Thoracic aorta (tissue), 2 donors: ENCODE data around the gene CUX1. TPM values are rescaled to one million over a fixed set of nuclear protein-coding genes. Genes with fewer than 3 reads are reported as not detected.

Experiments used
- ATAC-seq: fragments of 150-250 bp; one replicate; pipeline ENCODE4 v1.8.0; 2017; ENCODE audit warnings: low read depth; ENCODE audit not compliant: insufficient number of reproducible peaks, low FRiP score
- DNase-seq: peaks from one replicate; pipeline ENCODE4 v3.0.0-alpha.2; 2020; ENCODE audit warnings: low spot score
- H3K27ac ChIP-seq, 2 donors: fragments of 200-600 bp; sonication (generic); 1 replicate in 1 of 2; 2 replicates in 1 of 2; pipeline ENCODE4 v1.5.1; 2016; ENCODE audit warnings: mild to moderate bottlenecking in 2 of 2, moderate library complexity in 2 of 2
- H3K27me3 ChIP-seq: fragments of 200-600 bp; sonication (generic); replicated peaks from 2 replicates; pipeline ENCODE4 v1.6.0; 2016; ENCODE audit warnings: mild to moderate bottlenecking; ENCODE audit not compliant: insufficient read depth
- H3K36me3 ChIP-seq: fragments of 200-600 bp; sonication (generic); one replicate; pipeline ENCODE4 v1.5.1; 2016
- H3K4me1 ChIP-seq, 2 donors: fragments of 200-600 bp; sonication (generic); 1 replicate in 1 of 2; 2 replicates in 1 of 2; pipeline versions ENCODE4 v1.5.1 to v1.6.0; 2016; ENCODE audit warnings: low read depth in 2 of 2, mild to moderate bottlenecking in 1 of 2; ENCODE audit not compliant: control insufficient read depth in 1 of 2
- H3K4me3 ChIP-seq: fragments of 200-600 bp; sonication (generic); 2 replicates; pipeline ENCODE4 v1.5.1; 2016; ENCODE audit warnings: mild to moderate bottlenecking
- H3K9me3 ChIP-seq: fragments of 200-600 bp; sonication (generic); 2 replicates; pipeline ENCODE4 v1.5.1; 2016
- total RNA-seq, 2 donors: library from RNA; depleted of rRNA; stranded (reverse); fragments of >200 nt; gene quantifications; one replicate each; pipeline versions ENCODE4 v1.1.0 to v1.2.3, GENCODE V29; 2016
- TF ChIP-seq, protein P1 (sequence below): fragments of 200-600 bp; sonication (generic); IDR thresholded peaks from one replicate; pipeline ENCODE4 v1.5.1; 2019; ENCODE audit warnings: antibody characterized with exemption

Gene CUX1
- total RNA-seq, 2 donors from 2014 or later = 85.0 to 179 TPM

DNA sequence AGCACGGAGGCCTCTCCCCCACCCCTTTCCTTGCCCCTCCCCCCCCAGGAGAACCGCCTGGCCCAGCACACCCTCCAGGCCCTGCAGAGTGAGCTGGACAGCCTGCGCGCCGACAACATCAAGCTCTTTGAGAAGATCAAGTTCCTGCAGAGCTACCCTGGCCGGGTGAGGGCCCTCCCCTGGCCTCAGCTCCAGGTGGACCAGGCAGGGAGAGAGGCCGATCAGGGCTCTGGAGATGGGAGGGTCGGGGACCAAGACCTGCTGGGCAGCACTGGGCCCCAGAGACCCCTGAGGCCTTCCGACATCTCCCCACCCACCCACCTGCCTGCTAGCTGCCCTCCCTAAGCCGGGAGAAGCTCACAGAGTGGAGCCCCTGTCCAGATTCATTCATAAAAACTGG lies 460.5 kb downstream of the CUX1 start:
- Histone ChIP-seq H3K27ac (no peak overlapping the region), H3K4me3 (no peak overlapping the region), H3K36me3 (no peaks in the 10 kb centered on the region), H3K4me1 (no peaks in the 10 kb centered on the region), H3K27me3 (no peaks in the 10 kb centered on the region), H3K9me3 (no peaks in the 10 kb centered on the region)
- DNase-seq (no peak), ATAC-seq (no peak)
- TF ChIP-seq, protein P1, sequence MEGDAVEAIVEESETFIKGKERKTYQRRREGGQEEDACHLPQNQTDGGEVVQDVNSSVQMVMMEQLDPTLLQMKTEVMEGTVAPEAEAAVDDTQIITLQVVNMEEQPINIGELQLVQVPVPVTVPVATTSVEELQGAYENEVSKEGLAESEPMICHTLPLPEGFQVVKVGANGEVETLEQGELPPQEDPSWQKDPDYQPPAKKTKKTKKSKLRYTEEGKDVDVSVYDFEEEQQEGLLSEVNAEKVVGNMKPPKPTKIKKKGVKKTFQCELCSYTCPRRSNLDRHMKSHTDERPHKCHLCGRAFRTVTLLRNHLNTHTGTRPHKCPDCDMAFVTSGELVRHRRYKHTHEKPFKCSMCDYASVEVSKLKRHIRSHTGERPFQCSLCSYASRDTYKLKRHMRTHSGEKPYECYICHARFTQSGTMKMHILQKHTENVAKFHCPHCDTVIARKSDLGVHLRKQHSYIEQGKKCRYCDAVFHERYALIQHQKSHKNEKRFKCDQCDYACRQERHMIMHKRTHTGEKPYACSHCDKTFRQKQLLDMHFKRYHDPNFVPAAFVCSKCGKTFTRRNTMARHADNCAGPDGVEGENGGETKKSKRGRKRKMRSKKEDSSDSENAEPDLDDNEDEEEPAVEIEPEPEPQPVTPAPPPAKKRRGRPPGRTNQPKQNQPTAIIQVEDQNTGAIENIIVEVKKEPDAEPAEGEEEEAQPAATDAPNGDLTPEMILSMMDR = no peak

DNA sequence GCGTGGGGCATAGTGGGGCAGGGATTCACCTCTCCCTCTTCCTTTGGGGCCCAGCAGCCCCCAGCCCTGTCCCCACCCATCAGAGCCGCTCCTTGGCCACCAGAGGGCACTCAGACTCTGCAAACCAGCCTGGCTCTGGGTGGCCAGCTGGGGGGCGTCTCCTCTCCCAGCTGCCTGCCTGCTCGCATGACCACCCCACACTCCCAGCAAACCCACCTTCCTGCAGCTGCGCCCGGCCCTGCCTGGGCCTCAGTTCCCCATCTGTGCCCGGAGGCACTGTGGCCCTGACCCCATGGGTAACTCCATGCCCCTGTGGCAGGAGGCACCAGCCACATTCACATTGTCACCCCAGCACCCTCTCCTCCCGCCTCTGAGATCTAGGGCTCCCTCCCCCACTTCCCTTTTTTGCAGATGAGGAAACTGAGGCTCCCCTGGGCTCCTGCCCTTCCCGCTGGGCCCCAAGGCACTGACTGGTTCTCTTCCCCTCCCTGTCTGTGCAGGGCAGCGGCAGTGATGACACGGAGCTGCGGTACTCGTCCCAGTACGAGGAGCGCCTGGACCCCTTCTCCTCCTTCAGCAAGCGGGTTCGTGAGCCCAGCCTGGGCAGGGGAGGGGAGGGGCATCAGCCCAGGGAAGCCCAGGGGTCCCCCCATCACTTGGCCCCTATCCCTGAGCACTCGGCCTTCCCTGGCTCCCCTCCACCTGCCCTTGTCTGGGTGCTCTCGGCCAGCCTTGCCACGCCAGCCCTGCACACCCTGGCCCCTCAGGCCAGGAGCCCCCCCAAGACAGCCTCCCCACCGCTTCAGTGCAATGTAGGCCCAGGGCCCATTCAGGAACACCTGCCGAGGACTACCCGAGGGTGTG lies 462.3 kb downstream of the CUX1 start:
- Histone ChIP-seq H3K4me3 (no peak overlapping the region), H3K4me1 (no peaks in the 10 kb centered on the region), H3K27ac (no peak overlapping the region), H3K36me3 (no peaks in the 10 kb centered on the region), H3K27me3 (no peaks in the 10 kb centered on the region), H3K9me3 (no peaks in the 10 kb centered on the region)
- DNase-seq (no peak), ATAC-seq (no peak)
- TF ChIP-seq, protein P1 = peak; percentile 76

DNA sequence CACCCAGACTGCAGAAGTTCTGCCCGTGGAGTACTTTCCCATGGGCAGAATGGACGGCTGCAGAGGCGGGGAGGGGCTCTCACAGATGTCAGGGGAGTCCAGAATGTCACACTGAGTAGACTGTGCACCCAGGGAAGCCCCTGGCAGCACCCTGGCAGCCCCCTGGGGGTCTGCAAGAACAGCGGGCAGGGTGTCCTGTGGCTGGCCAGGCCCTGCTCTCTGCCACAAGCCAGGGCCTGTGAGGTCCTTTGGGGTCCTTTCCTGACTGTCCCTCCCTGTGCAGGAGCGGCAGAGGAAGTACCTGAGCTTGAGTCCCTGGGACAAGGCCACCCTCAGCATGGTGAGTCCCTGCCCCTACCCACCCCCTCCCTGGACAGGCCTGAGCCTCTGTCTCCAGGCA lies 463.1 kb downstream of the CUX1 start:
- Histone ChIP-seq H3K27me3 (no peaks in the 10 kb centered on the region), H3K4me3 (no peak overlapping the region), H3K9me3 (no peaks in the 10 kb centered on the region), H3K36me3 (no peaks in the 10 kb centered on the region), H3K27ac (no peak overlapping the region), H3K4me1 (peaks cover 0 to 2% of the 10 kb centered on the region in 2 donors)
- DNase-seq = no peak
- TF ChIP-seq, protein P1 = no peak
- no peak for ATAC-seq

DNA sequence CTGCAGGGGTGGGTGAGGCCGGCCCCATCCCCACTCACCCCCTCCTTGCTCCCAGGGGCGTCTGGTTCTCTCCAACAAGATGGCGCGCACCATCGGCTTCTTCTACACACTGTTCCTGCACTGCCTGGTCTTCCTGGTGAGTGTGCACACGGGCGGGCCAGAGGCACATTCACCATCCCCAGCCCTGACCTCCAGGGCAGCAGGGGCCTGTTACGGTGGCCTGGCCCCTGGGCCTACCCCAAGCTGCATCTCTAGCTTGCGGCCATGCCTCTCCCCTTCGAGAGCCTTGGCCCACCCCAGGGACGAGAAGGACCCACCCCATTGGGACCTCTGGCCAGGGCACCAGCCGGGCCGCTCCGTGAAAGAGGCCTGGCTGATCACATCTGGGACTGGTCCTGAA lies 464.4 kb downstream of the CUX1 start:
- no peak overlapping the region for H3K27ac ChIP-seq
- peaks cover 4 to 11% of the 10 kb centered on the region in 2 donors for H3K4me1 ChIP-seq
- DNase-seq = no peak
- no peak overlapping the region for H3K4me3 ChIP-seq
- no peak for ATAC-seq
- no peaks in the 10 kb centered on the region for H3K9me3 ChIP-seq
- H3K36me3 ChIP-seq = no peaks in the 10 kb centered on the region
- no peaks in the 10 kb centered on the region for H3K27me3 ChIP-seq
- TF ChIP-seq, protein P1 = no peak

DNA sequence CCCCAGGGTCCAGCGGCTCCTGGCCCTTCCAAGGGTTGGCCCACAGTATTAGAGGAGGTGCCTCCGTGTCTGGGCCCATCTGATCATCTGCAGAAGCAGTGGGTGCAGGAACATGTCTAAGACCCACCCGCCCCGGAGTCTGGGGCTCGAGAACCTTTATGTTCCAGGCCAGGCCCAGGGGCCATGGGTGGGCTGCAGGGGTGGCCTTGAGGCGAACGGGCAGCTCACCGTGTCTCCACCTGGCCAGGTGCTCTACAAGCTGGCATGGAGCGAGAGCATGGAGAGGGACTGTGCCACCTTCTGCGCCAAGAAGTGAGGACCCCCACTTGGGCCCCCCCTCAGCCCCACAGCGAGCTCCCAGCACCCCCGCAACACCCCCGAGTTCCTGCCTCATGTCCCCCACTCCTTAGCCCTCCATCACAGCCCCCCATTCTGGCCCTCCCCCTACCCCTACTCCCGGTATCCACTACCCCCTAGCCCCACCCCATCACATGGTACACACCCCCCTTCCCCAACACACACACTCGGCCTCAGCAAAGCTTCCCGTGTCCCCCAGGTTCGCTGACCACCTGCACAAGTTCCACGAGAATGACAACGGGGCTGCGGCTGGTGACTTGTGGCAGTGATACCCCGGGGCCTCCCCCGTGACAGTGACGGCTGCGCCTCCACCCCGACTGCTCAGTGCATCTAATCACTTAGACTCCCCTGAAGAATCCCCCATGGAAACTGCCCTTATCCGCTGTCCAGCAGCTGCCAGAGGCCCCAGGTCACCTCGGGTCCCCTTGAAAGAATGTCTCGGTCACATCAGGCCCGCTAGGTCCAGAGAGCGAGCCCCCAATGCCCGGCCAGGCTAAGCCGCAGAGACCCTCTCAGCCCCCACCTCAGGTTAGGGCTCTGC lies 465.3 kb downstream of the CUX1 start:
- H3K4me1 ChIP-seq = peaks cover 4 to 18% of the 10 kb centered on the region in 2 donors
- TF ChIP-seq, protein P1 = no peak
- no peaks in the 10 kb centered on the region for H3K9me3 ChIP-seq
- ATAC-seq = no peak
- H3K4me3 ChIP-seq = no peak overlapping the region
- no peaks in the 10 kb centered on the region for H3K27me3 ChIP-seq
- no peak for DNase-seq
- H3K36me3 ChIP-seq = no peaks in the 10 kb centered on the region
- H3K27ac ChIP-seq = no peak overlapping the region
